Liver (tissue), 3 donors: ENCODE measurements around the gene CCNDBP1.

Source experiments
- ATF3 ChIP-seq: IDR thresholded peaks from 2 replicates; pipeline ENCODE4 v1.6.1; 2016; ENCODE audit warnings: antibody characterized with exemption
- CTCF ChIP-seq: fragments of 150-350 bp; IDR thresholded peaks from 2 replicates; pipeline ENCODE4 v1.5.1; 2017; ENCODE audit warnings: improper control_type of control experiment, low read depth, low read length; ENCODE audit not compliant: missing input control
- HNF4G ChIP-seq: IDR thresholded peaks from 2 replicates; pipeline ENCODE4 v1.6.1; 2016; ENCODE audit warnings: antibody characterized with exemption
- JUND ChIP-seq, 2 donors: IDR thresholded peaks; 2 replicates each; pipeline ENCODE4 v1.6.1; 2016; ENCODE audit warnings: antibody characterized with exemption in 2 of 2
- RAD21 ChIP-seq, 2 donors: IDR thresholded peaks; 2 replicates each; pipeline ENCODE4 v1.6.1; 2016; ENCODE audit warnings: antibody characterized with exemption in 2 of 2, mild to moderate bottlenecking in 2 of 2
- SP1 ChIP-seq: IDR thresholded peaks from 2 replicates; pipeline ENCODE4 v1.6.1; 2018; ENCODE audit warnings: antibody characterized with exemption, mild to moderate bottlenecking
- TAF1 ChIP-seq: conservative IDR thresholded peaks from 2 replicates; pipeline ENCODE4 v1.6.1; 2016; ENCODE audit warnings: antibody characterized with exemption, mild to moderate bottlenecking
- YY1 ChIP-seq: IDR thresholded peaks from 2 replicates; pipeline ENCODE4 v1.6.1; 2016; ENCODE audit warnings: antibody characterized with exemption, mild to moderate bottlenecking
- ZBTB33 ChIP-seq: IDR thresholded peaks from 2 replicates; pipeline ENCODE4 v1.6.1; 2016; ENCODE audit warnings: antibody characterized with exemption
- donor health status: healthy.
- donor health status: healthy.

- no peak for TF ChIP-seq HNF4G
- no peak for TF ChIP-seq CTCF
- no peak for TF ChIP-seq RAD21 (IDR thresholded peaks at IDR 0.05)
- no peak for TF ChIP-seq YY1
- no peak for TF ChIP-seq SP1
- TF ChIP-seq JUND (IDR thresholded peaks at IDR 0.05) = no peak
- no peak for TF ChIP-seq ATF3
- TF ChIP-seq ZBTB33 = no peak
- TF ChIP-seq TAF1 = no peak
Measured at GRCh38 chr15:43246261-43246774, 61.1 kb downstream of the CCNDBP1 start.
